Astrocyte of the hippocampus (primary cell): ENCODE measurements around the gene MT1HL1.
"Not testable (repeated sequence)": the region's sequence is repeated elsewhere in the genome, so short reads cannot be mapped to it uniquely, and the experiment has no call there.

Source experiments
- DNase-seq: peaks from one replicate; pipeline ENCODE4 v3.0.0; 2011; ENCODE audit warnings: low read depth, low spot score

The MT1HL1 gene

GRCh38 chr1:237016626-237017025 is 12.4 kb upstream of the MT1HL1 start:
- DNase-seq, result no peak

GRCh38 chr1:237013608-237014007 is 9.4 kb upstream of the MT1HL1 start:
- DNase-seq, result no peak

GRCh38 chr1:237012788-237013383 is 8.6 kb upstream of the MT1HL1 start:
- peak; percentile 74 for DNase-seq

GRCh38 chr1:237012361-237012760 is 8.1 kb upstream of the MT1HL1 start:
- no peak for DNase-seq

- no peak for DNase-seq
These were observed 7.2 kb upstream of the MT1HL1 start for GRCh38 chr1:237011432-237011831.

GRCh38 chr1:237009611-237010010 is 5.4 kb upstream of the MT1HL1 start:
- DNase-seq, result no peak

- no peak for DNase-seq
These were observed 3.1 kb upstream of the MT1HL1 start for GRCh38 chr1:237007147-237007881.

- DNase-seq, result no peak
These were observed 1.4 kb upstream of the MT1HL1 start for GRCh38 chr1:237005674-237006073.

- DNase-seq, result no peak
These were observed 725 bp downstream of the MT1HL1 start for GRCh38 chr1:237003516-237003915.

GRCh38 chr1:237000191-237000590 is 4.0 kb downstream of the MT1HL1 start:
- DNase-seq, result no peak

- DNase-seq, result no peak
These were observed 5.7 kb downstream of the MT1HL1 start for GRCh38 chr1:236998546-236998945.

GRCh38 chr1:236997882-236998281 is 6.4 kb downstream of the MT1HL1 start:
- DNase-seq, result no peak

- no peak for DNase-seq
These were observed 6.9 kb downstream of the MT1HL1 start for GRCh38 chr1:236997361-236997760.

GRCh38 chr1:236994450-236994849 is 9.8 kb downstream of the MT1HL1 start:
- no peak for DNase-seq

GRCh38 chr1:236992449-236992848 is 11.8 kb downstream of the MT1HL1 start:
- DNase-seq, result no peak

- no peak for DNase-seq
These were observed 14.2 kb downstream of the MT1HL1 start for GRCh38 chr1:236990052-236990445.

- no peak for DNase-seq
These were observed 14.8 kb downstream of the MT1HL1 start for GRCh38 chr1:236989290-236990051.

GRCh38 chr1:236983818-236984217 is 20.4 kb downstream of the MT1HL1 start:
- no peak for DNase-seq

- DNase-seq, result no peak
These were observed 21.9 kb downstream of the MT1HL1 start for GRCh38 chr1:236982380-236982779.

GRCh38 chr1:236981431-236981830 is 22.8 kb downstream of the MT1HL1 start:
- not testable (repeated sequence) for DNase-seq

GRCh38 chr1:236980673-236981072 is 23.6 kb downstream of the MT1HL1 start:
- DNase-seq, result no peak

- no peak for DNase-seq
These were observed 24.9 kb downstream of the MT1HL1 start for GRCh38 chr1:236979149-236979900.
